Lower lobe of right lung (tissue), 2 donors: ENCODE measurements around the gene FRAT1. TPM values are rescaled to one million over a fixed set of nuclear protein-coding genes. Genes with fewer than 3 reads are reported as not detected.
"Not testable (repeated sequence)": the region's sequence is repeated elsewhere in the genome, so short reads cannot be mapped to it uniquely, and the experiment has no call there.

Source experiments
- ATAC-seq, 2 donors: fragments of 200-7000 bp; cut with Tn5 transposase; one replicate each; pipeline ENCODE4 v1.9.1; 2020 to 2022; ENCODE audit warnings: mild to moderate bottlenecking in 2 of 2, moderate library complexity in 2 of 2
- DNase-seq: peaks from one replicate; pipeline ENCODE4 v3.0.0-alpha.2; 2020
- H3K27ac ChIP-seq: fragments of 200-600 bp; one replicate; pipeline ENCODE4 v1.8.0; 2022
- H3K27me3 ChIP-seq: fragments of 200-600 bp; one replicate; pipeline ENCODE4 v1.8.0; 2022; ENCODE audit warnings: low read depth
- H3K36me3 ChIP-seq: fragments of 200-600 bp; one replicate; pipeline ENCODE4 v1.8.0; 2022; ENCODE audit warnings: mild to moderate bottlenecking
- H3K4me1 ChIP-seq: fragments of 200-600 bp; one replicate; pipeline ENCODE4 v1.8.0; 2022
- H3K4me3 ChIP-seq: fragments of 200-600 bp; one replicate; pipeline ENCODE4 v1.8.0; 2022; ENCODE audit warnings: mild to moderate bottlenecking
- H3K9me3 ChIP-seq: fragments of 200-600 bp; one replicate; pipeline ENCODE4 v1.8.0; 2022
- CTCF ChIP-seq: fragments of 200-600 bp; IDR thresholded peaks from one replicate; pipeline ENCODE4 v1.8.0; 2022; ENCODE audit warnings: antibody characterized with exemption, mild to moderate bottlenecking
- intact Hi-C: fragments of 100-400 bp; cut with DNase I; formaldehyde crosslinking; loops from one replicate; pipeline ENCODE4 v1.11.0; 2022
- total RNA-seq: library from RNA; stranded (reverse); fragmentation: NEBNext Ultra II Directional; extraction: Animal tissue kit (Norgen Biotek cat#: 25700); gene quantifications from one replicate; pipeline ENCODE4 v1.2.1, GENCODE V29; 2021
- donor health status: DM: no; HTN: yes; CAD: no; lungs with severe emphysema.

FRAT1 gene
- total RNA-seq, 1 donor from 2014 or later: 15.1 TPM

- Histone ChIP-seq H3K4me1 (peaks cover 15% of the 10 kb centered on the region), H3K27me3 (no peaks in the 10 kb centered on the region), H3K36me3 (no peaks in the 10 kb centered on the region), H3K27ac (no peak overlapping the region), H3K4me3 (no peak overlapping the region), H3K9me3 (no peaks in the 10 kb centered on the region)
- no peak for DNase-seq
- intact Hi-C loops: no loop called here
- no peak for ATAC-seq
- TF ChIP-seq CTCF: no peak
Measured at GRCh38 chr10:97341416-97341815, 22.3 kb downstream of the FRAT1 start.

GRCh38 chr10:97343664-97344063 is 24.6 kb downstream of the FRAT1 start:
- H3K27me3 ChIP-seq, H3K4me3 ChIP-seq, ATAC-seq, DNase-seq, H3K9me3 ChIP-seq, intact Hi-C loops, H3K27ac ChIP-seq, H3K36me3 ChIP-seq, H3K4me1 ChIP-seq: not testable (repeated sequence)

GRCh38 chr10:97347317-97347716 is 28.2 kb downstream of the FRAT1 start:
- DNase-seq: no peak
- no peak for ATAC-seq
- Histone ChIP-seq H3K9me3 (no peaks in the 10 kb centered on the region), H3K4me1 (no peaks in the 10 kb centered on the region), H3K27me3 (no peaks in the 10 kb centered on the region), H3K27ac (no peak overlapping the region), H3K4me3 (no peak overlapping the region), H3K36me3 (no peaks in the 10 kb centered on the region)
- intact Hi-C loops: no loop called here
- no peak for TF ChIP-seq CTCF

GRCh38 chr10:97349752-97350513 is 30.9 kb downstream of the FRAT1 start:
- no peaks in the 10 kb centered on the region for H3K27me3 ChIP-seq
- DNase-seq (no peak), ATAC-seq (no peak)
- no peaks in the 10 kb centered on the region for H3K9me3 ChIP-seq
- H3K4me3 ChIP-seq: no peak overlapping the region
- intact Hi-C loops: no loop called here
- H3K4me1 ChIP-seq: no peaks in the 10 kb centered on the region
- H3K27ac ChIP-seq: no peak overlapping the region
- H3K36me3 ChIP-seq: no peaks in the 10 kb centered on the region
- TF ChIP-seq CTCF: no peak

- Histone ChIP-seq H3K4me1 (peaks cover 21% of the 10 kb centered on the region), H3K4me3 (no peak overlapping the region), H3K9me3 (no peaks in the 10 kb centered on the region), H3K27me3 (no peaks in the 10 kb centered on the region), H3K27ac (peak overlapping the region; percentile 67), H3K36me3 (peaks cover 17% of the 10 kb centered on the region)
- DNase-seq (peak; percentile 75), ATAC-seq (peak; percentile 63 to 81)
- intact Hi-C loops: no loop called here
- TF ChIP-seq CTCF: no peak
Measured at GRCh38 chr10:97353945-97354344, 34.9 kb downstream of the FRAT1 start.

- no peak overlapping the region for H3K4me3 ChIP-seq
- peaks cover 21% of the 10 kb centered on the region for H3K4me1 ChIP-seq
- no peaks in the 10 kb centered on the region for H3K27me3 ChIP-seq
- TF ChIP-seq CTCF: peak; percentile 48
- ATAC-seq: peak; percentile 40 to 53
- H3K27ac ChIP-seq: peak overlapping the region; percentile 58
- no peak for DNase-seq
- intact Hi-C loops: no loop called here
- peaks cover 33% of the 10 kb centered on the region for H3K36me3 ChIP-seq
- H3K9me3 ChIP-seq: no peaks in the 10 kb centered on the region
Measured at GRCh38 chr10:97355571-97355975, 36.5 kb downstream of the FRAT1 start.
